HG03139 (cell line): ENCODE results near the gene NGEF.

ENCODE experiments used
- ATAC-seq: cut with Tn5 transposase; IDR thresholded peaks from one replicate; pipeline ENCODE4 v1.9.1; 2021; ENCODE audit not compliant: unreplicated experiment

NGEF gene

DNA sequence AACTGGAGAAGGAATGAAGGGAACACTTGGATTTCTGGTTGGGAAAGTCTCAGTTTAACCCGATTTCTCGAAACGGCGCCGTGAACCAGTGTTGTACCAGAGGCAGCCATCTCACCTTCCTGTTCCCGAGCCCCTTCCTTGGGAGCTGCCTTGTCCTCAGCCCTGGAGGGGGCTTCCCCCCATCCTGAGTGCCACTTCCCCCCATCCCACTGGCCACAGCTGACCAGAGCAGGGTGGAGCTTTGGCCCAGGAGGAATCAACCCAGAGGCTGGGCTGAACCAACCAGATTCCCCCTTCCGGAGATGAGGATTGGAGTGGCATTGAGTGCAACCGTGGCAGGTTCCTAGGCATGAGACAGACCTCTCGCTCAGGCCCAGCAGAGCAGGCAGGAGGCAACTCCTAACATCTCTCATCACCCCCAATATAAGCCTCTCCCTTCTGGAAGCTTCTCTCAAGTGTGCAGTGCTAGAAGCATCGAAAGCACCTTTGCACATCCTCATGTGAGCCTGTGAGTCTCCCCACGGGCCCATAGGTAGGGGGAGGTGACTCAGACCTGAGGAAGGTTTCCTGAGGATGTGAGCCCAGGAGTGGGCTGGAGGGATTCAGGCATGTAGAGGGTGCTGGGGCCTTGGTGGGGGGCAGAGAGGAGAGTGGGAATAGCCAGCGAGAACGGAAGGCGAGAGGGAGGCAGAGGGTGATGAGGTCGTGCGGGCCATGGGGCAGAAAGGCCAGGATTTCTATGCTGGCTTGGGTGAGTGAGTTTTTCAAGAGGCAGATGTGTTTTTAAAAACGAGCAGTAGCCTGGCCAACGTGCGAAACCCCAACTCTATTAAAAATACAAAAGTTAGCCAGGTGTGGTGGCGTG lies 11.9 kb downstream of the NGEF start:
- no peak for ATAC-seq

DNA sequence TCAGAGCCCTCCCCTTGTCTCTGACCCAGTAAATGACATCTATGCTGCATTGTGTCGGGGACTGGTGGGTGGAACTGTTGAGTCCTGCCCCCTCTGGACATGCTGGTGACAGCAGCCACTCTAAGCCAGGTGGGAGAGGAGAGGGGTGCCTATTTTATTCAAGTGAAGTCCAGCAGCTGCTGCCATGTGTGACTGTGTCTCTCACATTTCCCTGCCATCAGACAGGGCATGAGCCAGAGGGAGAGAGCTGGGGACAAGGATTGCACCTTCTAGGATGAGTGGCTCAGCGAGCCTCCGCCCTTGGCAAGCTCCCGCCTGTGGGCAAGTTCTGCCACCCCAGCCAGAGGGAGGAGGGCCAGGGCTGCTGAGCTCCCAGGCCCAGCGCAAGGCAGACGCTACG lies 13.7 kb downstream of the NGEF start:
- no peak for ATAC-seq

DNA sequence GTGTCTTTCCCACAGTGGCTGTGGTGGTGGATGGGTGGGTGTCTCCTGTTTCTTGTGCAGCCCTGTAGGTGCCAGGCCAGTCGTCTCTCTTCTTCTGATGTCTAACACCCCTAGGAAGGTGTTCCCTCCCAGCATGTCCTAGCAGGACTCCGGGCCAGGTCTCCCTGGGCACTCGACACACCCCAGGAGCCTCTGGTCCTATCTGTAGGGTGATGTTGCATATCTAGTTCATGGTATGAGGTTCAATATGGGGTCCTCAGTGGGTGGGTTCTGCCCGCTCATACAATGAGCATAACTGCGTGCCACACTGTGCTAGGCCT lies 14.4 kb downstream of the NGEF start:
- ATAC-seq = no peak

DNA sequence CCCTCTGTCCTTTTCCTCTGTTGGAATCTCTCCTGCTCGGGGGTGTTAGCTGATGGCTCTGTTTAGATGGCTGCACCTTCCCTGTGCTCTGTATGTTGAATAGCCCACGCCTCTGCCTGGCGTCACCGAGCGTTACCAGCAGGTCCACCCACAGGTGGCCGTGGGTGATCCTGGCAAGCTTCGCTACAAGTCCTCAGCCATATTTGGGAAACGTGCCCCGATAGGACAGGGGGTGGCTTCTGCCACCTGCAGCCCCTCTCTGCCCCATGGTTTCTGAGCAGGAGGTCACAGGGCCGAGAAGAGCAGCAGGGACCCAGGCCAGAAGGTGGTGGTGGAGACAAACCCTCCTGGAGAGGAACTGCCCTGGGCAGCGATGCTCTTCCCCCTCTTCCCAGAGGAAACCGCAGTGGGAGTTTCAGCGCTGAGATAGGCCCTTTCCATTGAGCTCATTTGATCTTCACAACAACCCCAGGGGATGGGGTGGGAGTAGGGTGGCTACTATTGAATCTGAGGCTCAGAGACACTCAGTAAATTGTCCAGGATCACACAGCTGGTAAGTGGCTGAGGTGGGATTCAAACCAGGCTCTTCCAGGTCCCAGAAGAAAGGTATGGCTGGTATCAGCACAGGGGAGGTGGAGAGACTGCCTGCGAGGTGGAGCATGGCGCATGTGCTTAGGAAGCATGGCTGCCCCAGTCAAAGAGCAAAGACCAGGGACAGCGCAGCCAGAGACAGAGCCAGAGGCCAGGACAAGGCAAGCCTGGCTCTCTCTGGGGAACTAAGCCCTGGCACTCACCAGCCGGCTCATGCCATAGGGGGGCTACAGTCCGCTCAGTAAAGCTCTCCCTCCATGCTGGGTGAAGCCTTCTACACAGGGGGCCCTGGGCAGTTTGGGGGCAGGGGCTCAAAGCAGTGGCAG lies 15.0 kb downstream of the NGEF start:
- ATAC-seq = no peak

DNA sequence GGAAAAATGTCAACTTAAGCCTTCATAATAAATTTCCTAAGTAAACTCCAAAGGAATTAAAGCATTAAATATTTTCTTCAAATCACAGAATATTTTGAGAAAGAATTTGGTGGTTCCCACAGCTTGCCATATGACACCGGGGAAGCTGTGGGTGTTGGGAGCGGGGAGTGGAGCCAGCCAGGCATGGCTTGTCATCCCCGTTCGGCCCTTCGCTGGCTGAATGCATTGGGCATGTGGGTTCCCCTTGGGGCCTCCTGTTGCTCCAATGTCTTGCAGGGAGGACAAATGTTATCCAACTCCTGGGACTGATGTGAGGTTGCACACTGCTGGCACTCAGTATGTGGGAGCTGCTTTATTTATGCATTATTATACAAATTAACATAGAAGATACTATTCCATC lies 18.6 kb downstream of the NGEF start:
- no peak for ATAC-seq

DNA sequence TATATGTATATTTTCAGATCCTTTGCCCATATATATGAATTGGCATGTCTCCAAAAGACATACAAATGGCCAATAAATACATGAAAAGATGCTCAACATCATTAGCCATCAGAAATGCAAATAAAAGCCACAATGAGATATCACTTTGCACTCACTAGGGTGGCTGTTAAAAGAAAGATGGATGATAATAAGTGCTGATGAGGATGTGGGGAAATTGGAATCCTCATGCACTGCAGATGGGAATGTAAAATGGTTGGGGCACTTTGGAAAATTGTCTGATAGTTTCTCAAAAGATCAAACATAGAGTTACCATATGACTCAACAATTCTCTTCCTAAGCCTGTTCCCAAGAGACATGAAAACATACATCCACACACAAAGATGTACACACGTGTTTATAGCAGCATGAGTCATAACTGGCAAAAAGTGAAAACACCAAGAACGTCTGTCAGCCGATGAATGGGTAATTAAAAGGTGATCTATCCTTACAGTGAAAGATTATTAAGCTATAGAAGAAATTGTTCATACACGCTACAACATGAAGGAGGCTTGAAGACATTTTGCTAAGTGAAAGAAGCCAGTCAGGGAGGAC lies 19.7 kb downstream of the NGEF start:
- ATAC-seq = no peak

DNA sequence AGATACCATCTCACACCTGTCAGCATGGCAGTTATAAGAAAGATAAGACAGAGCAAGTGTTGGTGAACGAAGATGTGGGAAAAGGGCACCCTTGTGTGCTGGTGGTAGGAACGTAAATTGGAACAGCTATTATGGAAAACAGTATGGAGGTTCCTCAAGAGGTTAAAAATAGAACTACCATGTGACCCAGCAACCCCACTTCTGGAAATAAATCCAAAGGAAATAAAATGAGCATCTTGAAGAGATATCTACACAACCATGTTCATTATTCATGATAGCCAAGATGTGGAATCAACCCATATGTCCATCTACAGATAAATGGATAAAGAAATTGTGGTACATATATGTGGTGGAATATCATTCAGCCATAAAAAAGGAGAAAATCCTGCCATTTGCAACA lies 26.9 kb downstream of the NGEF start:
- ATAC-seq = no peak

DNA sequence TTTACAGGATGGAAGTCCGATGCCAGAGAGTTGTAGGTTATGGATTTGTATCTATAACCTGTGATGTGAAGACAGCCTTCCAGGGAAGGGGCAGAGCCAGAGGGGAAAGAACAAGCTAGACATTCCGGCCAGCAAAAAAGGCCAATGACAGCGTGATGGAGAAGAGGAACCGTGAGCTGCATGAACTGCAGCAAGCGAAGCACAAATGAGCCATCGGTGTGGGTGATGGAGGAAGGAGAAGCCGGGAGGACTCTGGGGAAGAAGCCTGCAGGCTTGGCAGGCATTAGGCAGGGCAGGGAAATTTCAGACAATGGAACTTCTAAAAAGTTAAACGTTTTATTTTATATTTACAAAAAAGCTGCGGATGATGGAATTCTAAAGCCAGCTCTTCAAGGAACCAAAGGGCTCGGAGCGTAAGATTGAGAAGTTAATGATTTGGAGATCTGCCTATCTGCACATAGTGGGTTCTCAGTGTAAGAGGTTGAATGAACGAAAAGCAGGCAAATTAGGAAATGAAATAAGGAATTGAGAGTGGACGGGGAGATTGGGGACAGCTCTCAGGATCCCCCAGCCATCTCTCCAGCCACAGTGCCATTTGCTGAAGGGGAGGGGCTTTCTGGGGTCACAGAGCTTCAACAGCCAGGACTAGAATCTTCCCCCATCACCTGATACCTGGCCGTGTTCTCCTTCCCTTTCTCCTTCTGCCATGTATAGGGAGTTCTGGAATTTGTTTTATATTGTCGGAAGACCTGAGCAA lies 28.4 kb downstream of the NGEF start:
- ATAC-seq = no peak

DNA sequence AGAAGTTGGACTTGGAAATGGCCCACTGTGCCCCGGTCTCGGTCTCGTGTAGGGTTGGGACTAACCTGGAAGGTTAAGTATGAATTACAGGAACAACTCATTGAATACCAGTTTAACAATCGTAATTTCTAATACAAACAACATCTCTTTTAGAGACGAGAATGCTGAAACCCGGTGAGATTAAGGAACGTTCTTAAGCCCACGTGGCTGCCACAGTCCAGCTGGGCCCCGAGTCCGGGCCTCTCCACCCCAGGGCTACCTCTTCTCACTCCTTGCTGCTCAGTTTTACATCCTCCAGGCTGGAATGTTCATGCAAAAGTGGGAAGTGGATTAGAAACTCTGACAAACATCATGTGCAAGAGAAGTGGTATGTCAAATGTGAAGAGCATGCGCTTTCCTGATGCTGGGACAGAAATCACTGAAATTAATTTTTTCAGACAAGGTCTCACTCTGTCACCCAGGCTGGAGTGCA lies 29.4 kb downstream of the NGEF start:
- no peak for ATAC-seq

DNA sequence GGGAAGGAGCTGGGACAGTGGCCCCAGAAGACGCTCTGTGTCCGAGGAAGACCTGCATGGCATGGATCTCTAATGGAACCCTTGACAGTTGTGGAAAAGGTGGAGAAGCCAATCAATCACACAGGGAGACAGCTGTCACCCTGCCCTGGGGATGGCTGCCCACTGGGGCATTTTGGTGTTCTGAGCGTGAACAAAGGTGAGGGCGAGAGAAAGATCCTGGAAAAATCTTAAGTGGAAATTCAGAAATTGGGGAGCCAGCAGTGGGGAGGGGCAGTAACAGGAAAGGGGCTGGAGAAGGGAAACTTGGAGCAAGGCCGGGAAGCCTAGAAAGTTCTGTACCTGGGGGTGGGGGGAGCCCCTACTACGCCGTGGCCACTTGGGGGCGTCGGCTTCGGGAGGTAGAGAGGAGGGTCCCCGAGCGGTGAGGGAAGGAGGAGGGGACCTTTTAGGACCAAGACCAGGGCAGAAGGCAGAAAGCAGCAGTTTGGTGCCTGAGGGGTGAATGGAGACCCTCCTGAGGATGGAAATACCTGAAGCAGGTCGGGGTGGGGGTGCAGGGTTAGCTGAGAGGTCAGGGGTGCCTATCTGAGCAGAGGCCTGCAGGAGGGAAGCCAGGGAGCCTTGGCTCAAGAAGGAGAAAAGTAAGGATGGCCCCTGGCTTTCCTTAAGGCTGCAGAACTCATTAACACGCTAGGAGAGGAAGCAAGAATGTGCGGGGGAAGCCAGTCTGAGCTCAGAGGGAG lies 30.0 kb downstream of the NGEF start:
- ATAC-seq = no peak

DNA sequence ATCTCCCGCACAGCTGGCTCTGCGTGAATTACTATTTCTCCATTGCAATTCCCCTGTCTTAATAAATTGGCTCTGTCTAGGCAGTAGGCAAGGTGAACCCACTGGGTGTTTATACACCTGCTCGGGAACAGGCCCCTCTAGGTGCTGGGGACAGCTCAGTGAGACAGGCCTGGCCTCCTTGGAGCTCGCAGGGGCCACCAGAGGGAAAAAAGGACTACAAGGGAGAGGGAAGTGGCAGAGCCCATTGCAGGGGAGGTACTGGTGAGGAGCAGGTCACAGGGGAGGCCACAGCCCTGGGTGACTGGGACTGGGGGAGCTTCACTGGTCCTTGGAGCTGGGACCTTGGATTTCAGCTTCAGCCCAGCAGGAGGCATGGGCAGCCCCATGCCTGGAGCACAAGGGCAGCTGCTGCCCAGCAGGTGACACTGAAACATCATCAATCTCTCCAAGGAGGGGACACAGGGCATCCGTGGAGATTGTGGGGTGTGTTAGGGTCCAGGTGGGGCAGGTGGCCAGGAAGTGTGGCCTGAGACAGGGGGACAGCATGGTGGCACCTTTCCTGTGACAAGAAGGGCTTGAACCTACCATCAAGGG lies 31.2 kb downstream of the NGEF start:
- ATAC-seq = no peak

DNA sequence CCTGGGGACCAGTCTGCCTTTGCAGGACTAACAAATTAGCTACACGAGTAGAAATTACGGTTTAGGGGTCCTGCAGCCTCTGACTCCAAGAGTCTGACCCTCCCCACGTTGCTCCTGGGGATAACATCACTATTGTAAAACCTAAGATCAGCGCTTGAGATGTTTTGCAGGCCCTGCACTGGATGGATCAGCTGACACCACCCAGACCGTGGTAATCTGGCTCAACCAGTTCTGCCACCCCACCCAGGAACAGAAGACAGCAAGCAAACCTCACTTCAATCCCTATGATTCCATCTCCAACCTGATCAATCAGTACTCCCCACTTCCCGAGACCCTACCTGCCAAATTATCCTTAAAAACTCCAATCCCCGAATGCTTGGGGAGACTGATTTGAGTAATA lies 31.7 kb downstream of the NGEF start:
- ATAC-seq = no peak

DNA sequence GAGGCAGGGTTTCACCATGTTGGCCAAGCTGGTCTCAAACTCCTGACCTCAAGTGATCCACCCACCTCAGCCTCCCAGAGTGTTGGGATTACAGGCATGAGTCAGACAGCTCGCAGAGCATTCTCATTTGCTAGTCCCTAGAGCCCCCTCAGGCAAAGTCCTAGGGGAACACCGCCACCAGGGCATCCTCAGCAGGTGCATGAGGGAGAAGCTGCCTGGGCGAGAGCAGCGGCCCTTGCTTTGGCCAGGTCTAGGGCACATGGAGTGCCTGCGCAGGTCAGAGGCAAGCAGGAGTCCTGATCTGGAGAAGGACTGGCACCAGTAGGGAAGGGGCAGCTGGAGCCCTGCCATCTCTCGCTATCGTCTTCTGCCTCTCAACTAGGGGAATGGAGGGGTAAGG lies 32.4 kb downstream of the NGEF start:
- ATAC-seq = no peak

DNA sequence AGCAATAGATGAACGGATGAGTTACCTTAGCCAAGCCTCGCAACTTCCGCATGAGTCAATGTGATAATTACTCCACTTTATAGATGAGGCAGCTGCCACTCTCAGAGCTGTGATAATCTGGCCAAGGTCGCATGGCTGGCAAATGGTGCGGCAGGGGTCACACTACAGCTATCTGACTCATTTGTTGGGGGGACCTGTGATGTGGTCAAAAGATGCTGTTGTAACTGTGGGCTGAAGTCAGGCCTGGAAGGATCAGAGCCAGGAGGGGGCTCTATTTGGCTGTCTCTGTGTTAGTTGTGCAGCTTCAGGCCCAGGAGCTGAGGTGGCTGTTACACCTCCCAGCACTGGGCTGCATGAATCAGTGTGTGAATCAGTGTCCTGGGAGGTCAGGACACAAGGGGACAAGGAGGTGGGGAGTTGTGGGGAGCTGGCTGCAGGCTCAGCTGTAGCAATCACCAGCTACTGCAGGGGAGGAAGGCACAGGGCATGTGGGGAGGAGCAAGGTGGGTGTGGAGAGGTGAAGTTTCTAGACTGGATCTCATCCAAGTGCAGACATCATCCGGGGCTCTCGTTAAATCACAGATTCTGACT lies 33.1 kb downstream of the NGEF start:
- ATAC-seq = no peak

DNA sequence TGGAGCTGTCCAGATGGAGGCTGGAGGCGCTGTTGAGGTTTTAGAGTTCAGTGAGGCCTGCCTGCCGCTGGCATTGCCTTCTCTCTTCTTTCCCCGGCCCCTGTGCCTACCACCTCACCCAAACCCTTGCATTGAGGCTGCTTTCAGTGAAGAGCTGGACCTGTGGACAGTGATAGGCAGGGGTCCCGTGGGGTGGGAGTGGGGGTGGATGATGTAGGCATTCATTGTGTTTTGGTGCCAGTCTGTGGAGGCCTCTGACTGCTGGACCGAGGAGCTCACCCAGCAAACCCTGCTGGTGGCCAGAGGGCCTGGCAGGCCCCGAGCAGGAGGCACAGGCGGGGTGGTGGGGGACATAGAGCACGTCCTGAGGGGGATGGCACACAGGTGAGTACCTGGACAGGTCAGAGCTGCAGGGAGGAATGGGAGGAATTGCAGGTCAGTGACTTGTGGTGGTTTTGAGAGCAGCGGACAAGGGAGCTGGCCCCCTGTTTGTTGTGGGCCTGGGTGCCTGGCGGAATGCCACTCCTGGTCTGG lies 35.6 kb downstream of the NGEF start:
- no peak for ATAC-seq

DNA sequence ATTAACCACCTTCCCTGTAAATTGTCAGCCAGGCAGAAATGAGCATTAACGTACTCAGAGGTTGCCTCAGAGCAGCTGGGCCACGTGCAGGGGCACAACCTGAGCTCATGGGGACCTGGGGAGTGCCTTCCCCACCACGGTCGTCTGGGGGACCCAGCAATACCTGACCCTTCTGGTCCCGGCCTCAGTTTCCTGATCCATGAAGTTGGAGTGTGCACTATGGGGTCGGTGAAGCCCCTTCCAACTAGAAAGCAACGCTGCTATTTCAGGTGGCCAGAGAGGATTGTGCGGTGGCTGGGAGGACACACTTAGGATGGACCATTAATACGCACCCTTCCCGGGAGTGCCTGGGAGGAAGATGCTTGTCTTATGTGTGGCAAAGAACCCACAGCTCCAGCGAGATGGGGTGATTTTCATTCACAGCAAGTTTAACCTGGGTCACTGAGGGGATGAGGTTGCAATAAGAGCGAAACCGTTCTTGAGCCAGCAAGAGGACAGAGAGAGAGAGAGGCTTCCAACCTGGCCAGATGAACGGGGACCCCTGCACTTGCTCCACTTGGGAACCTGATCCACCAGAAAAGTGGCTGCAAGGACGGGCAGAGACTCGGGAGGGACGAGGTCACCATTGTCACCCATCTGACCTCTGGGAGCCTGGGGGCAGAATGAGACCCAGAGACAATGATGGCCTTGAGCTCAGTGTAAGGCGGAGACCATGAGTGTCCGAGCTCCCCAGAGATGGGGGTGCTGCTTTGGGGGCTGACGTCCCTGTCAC lies 36.2 kb downstream of the NGEF start:
- ATAC-seq = no peak

DNA sequence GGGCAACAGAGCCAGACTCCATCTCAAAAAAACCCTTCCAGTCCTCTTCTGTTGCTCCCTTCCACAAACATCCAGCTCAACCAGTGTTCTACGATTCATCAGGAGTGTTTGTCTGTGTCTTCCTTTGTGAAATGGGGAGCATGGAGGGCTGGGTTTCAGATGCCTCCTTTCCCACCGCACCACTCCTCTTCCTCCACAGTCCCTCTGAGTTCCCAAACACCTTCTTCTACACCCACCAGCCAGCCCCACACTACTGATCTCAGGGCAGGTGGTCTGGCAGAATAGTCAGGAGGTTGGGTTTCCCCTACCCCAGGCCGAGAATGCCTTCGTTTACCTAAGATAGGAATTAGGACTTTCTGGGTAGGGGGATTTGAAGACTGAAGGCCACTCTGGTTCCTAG lies 36.9 kb downstream of the NGEF start:
- no peak for ATAC-seq

DNA sequence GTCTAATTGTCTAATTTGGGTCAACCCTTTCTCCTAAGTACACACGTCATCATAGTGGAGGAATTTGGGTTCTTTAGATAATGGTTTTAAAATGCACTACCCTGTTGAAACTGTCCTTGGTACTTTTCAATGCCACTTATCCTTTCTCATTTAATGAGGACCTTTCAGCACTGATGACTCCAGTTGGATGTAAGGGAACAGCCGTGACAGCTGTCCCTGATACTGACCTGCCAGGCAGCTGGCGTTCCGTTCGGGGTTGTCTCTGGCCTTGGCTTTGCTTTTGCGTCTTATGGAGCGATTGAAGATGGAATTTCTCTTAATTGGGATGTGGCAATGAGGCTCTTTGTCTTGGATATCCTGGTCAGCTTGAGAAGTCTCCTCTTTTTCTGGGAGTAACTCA lies 38.7 kb downstream of the NGEF start:
- no peak for ATAC-seq

DNA sequence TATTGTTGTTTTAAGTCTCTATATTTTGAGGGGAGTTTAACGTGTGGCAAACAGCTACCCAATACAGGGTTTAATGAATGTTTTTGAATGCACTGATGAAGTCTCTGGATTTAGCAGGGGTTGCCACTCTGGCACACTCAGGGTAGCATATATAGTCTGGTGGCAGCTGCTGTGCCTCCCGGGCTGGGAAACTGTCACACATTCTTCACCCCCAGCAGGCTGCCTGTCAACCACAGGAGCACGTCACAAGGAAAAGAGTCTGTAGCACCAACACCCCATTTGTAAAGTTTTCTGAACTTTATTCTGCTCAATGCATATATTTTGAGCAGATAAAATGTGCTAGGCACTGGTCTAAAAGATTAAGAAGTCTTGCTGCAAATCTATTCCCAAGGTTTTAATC lies 39.3 kb downstream of the NGEF start:
- ATAC-seq = no peak
